ENCODE data around the gene PDLIM4. TPM values are rescaled to one million over a fixed set of nuclear protein-coding genes. Genes with fewer than 3 reads are reported as not detected.
A peak's percentile ranks its signal among the peaks of the same experiment; 100 is the strongest.

The PDLIM4 gene
- total RNA-seq, 2 donors from 2014 or later, result not detected

DNA sequence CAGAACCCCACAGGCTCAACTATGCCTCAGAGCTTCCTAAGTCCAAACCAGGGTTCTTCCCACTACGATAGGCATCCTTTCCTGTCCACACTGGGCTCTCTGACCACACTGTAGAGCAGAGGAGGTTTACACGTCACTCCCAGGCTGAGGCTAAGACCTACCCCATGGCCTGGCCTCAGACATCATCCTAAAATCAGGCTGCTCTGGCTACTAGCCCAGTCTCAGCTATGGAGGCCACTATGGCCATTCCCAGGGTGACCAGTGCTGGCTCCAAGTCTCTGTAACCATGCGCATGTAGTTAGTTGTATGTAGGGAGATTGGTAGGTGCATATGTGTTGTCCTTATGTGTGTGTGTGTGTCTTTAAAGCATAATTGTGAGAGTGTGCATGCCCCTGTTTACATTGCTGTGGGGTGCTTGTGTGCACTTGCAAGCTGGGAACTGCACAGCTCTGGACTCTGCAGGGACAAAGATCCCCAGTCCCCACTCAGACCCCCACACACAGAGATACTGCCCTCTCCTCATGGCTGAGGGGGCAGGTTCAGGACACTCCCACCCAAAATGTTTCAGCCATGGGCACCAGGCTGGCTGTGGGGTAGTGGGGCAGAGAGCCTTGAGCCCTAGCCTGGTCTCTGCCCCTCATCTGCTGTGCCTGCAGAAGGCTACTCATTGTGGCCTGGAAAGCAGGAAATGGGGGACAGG is 12.3 kb downstream of the PDLIM4 start:
- Mint-ChIP-seq H3K36me3 (ENCODE audit: low read depth) (no peaks in the 10 kb centered on the region), H3K4me3 (no peak overlapping the region), H3K4me1 (peaks cover 18% of the 10 kb centered on the region), H3K27me3 (peaks cover 21% of the 10 kb centered on the region), H3K27ac (no peak overlapping the region)
- DNase-seq (no peak), ATAC-seq (no peak)
- no peaks in the 10 kb centered on the region for H3K9me3 ChIP-seq (ENCODE audit: control insufficient read depth, low read length, poor library complexity, severe bottlenecking)

DNA sequence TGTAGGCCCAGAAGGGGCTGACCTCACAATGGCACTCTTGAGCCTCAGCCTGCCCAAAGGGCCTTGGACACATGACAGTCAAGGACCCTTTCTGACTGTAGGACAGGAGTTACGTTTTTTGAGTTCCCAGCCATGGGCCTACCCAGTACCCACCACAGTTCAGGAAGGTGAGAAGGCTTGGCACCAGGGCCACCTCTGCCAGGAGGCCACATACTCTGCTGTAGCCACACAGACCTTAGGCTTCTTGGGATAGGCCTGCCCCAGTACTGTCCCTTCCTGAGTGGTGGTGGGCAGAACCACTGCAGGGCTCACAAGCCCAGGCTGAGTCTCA is 12.8 kb downstream of the PDLIM4 start:
- H3K4me1 Mint-ChIP-seq, result peaks cover 20% of the 10 kb centered on the region
- peaks cover 26% of the 10 kb centered on the region for H3K27me3 Mint-ChIP-seq
- no peak overlapping the region for H3K4me3 Mint-ChIP-seq
- H3K27ac Mint-ChIP-seq, result no peak overlapping the region
- H3K36me3 Mint-ChIP-seq (ENCODE audit: low read depth), result no peaks in the 10 kb centered on the region
- ATAC-seq (no peak), DNase-seq (no peak)
- no peaks in the 10 kb centered on the region for H3K9me3 ChIP-seq (ENCODE audit: control insufficient read depth, low read length, poor library complexity, severe bottlenecking)

DNA sequence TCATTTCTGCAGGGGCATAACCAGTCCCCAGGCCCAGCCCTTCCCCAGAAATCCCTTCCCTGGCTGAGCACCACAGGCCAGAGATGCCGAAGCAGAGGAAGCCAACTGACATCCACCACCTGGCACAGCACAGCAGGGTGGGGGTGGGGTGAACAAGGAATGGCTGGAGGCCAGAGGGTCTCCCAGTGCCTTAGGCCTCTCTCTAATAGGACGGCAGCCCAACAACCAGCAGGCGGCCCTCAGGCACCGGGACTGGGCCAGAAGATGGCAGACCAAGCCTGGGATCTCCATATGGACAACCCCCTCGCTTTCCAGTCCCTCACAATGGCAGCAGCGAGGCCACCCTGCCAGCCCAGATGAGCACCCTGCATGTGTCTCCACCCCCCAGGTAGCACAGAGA is 13.2 kb downstream of the PDLIM4 start:
- no peak for ATAC-seq
- Mint-ChIP-seq H3K4me3 (no peak overlapping the region), H3K4me1 (peaks cover 20% of the 10 kb centered on the region), H3K36me3 (ENCODE audit: low read depth) (no peaks in the 10 kb centered on the region), H3K27ac (no peak overlapping the region), H3K27me3 (peaks cover 30% of the 10 kb centered on the region)
- no peaks in the 10 kb centered on the region for H3K9me3 ChIP-seq (ENCODE audit: control insufficient read depth, low read length, poor library complexity, severe bottlenecking)
- no peak for DNase-seq

DNA sequence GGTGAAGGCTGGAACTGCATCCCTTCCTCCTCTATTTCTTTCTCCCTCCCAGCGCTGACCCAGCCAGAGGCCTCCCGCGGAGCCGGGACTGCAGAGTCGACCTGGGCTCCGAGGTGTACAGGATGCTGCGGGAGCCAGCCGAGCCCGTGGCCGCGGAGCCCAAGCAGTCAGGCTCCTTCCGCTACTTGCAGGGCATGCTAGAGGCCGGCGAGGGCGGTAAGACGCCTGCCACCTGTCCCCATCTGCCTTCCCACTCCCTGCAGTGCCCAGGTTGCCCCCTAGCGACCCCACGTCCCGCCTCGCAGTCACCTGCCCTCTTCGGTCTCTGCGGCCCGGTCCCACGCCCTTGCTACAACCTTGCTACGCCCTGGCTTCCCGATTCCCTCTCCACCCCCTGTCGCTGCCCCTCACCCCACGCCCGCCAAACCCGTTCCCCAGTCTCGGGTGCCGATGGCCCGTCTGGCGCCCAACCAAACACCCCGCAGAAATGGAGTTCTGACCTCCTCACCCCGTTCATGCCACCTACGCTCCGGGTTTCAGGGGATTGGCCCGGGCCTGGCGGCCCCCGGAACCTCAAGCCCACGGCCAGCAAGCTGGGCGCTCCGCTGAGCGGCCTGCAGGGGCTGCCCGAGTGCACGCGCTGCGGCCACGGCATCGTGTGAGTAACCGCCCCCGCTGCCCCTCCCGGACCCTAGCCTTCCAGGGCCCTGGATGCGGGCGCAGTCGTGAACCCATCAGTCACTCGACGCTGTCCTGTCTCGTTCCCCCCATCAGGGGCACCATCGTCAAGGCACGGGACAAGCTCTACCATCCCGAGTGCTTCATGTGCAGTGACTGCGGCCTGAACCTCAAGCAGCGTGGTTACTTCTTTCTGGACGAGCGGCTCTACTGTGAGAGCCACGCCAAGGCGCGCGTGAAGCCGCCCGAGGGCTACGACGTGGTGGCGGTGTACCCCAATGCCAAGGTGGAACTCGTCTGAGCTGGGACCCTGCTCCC is 14.1 kb downstream of the PDLIM4 start:
- ATAC-seq (peak; percentile 14), DNase-seq (no peak)
- H3K27me3 Mint-ChIP-seq, result peaks cover 33% of the 10 kb centered on the region
- H3K9me3 ChIP-seq (ENCODE audit: control insufficient read depth, low read length, poor library complexity, severe bottlenecking), result no peaks in the 10 kb centered on the region
- peak overlapping the region; percentile 69 for H3K4me3 Mint-ChIP-seq
- peaks cover 20% of the 10 kb centered on the region for H3K4me1 Mint-ChIP-seq
- peak overlapping the region; percentile 32 for H3K27ac Mint-ChIP-seq
- no peaks in the 10 kb centered on the region for H3K36me3 Mint-ChIP-seq (ENCODE audit: low read depth)

DNA sequence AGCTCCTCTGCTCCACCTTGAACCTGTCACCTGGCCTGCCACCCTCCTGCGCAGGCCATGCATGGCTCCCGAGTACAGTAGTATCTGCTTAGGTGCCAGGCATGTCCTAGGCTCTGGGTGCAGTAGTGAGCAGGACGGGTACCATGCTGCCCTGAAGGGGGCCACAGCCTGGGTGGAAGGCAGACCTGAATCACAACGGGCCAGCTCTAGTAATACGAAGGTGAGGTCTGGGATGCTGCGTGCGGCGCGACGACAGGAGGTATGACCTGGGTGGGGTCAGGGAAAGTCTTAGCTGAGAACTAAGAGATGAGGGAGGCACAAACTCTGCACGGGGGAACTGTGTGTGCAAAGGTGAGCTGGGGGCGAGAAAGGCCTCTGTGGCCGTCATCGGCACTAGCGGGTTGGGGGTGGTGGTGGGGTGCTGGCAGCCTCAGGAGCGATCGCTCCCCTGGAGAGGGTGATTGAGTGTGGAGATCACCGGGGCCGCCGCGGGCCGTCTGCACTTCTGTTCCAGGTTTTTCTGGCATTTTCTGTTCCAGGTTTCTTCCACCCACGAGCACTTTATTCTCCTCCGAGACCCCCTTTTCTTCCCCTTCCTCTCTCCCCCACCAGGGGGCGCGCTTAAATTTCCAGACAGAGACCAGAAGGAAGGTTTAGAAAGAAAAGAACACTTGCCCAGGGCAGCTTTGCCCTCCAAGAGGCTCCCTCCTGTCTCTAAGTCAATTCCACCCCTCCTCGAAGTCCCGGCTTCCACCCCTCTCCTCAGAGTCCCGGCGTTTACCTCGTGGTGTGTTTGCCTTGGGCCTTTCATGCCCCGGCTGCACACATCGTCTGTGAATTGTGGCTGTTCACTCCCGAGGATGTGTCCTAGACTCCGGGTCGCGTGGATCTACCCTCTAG is 15.1 kb downstream of the PDLIM4 start:
- H3K36me3 Mint-ChIP-seq (ENCODE audit: low read depth), result no peaks in the 10 kb centered on the region
- H3K9me3 ChIP-seq (ENCODE audit: control insufficient read depth, low read length, poor library complexity, severe bottlenecking), result no peaks in the 10 kb centered on the region
- H3K4me3 Mint-ChIP-seq, result peak overlapping the region; percentile 69
- peaks cover 18% of the 10 kb centered on the region for H3K4me1 Mint-ChIP-seq
- ATAC-seq (peak; percentile 50), DNase-seq (peak; percentile 30 to 57 (median 38))
- peak overlapping the region; percentile 32 for H3K27ac Mint-ChIP-seq
- peaks cover 38% of the 10 kb centered on the region for H3K27me3 Mint-ChIP-seq

DNA sequence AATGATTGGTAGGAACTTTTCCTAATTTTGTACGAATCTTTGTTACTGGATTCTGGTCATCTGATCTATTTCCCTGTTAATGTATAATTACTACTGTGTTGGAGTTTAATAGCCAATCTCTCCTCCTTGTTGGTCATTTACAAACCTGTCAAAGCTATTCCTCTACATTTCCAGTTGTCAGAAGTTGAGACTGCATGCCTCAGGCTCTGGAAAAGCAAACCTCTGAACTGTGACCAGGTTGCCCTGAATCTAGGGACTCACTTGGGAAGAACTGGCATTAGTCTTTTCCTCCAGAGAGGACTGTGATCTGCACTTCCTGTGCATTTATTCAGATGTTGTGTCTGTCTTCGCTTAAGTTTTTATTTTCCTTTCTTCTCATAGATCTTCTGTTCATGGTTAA is 16.1 kb downstream of the PDLIM4 start:
- ATAC-seq, result no peak
- Mint-ChIP-seq H3K4me3 (no peak overlapping the region), H3K36me3 (ENCODE audit: low read depth) (no peaks in the 10 kb centered on the region), H3K27ac (no peak overlapping the region), H3K4me1 (peaks cover 15% of the 10 kb centered on the region), H3K27me3 (peaks cover 38% of the 10 kb centered on the region)
- H3K9me3 ChIP-seq (ENCODE audit: control insufficient read depth, low read length, poor library complexity, severe bottlenecking), result no peaks in the 10 kb centered on the region
- DNase-seq, result no peak

DNA sequence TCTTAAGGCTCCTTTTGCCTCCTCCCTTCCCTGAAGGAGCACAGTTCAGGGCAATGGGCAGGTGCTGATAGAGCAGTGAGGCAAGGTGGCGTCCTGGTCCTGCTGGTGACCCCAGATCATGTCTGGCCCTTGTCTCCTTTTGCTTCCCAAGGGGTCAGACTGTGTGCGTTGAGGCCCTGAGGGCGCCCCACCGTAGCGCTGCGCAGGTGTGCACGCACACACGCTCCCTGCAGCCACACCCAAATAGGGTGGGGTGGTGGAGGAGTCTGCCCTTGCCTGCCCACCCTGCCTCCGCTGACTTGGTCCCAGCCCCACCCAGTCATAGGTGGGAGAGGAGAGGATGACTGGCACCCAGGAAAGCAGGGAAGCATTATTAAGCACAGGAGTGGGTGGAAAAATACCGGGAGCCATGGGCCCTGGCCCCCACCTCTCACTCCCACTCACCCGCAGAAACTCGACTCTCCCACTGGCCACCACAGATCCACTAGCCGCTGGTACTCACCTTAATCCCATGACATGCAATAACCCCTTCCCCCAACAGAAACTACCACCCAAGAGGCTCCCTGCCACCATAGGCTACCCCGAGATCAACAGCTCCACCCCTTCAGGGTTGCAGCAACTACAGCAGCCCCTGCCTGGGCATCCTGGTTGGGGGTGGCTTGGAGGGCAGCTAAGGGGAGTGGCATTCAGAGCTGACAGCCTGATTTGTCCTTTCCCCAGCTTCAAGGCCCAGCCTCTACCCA is 16.7 kb downstream of the PDLIM4 start:
- no peaks in the 10 kb centered on the region for H3K9me3 ChIP-seq (ENCODE audit: control insufficient read depth, low read length, poor library complexity, severe bottlenecking)
- Mint-ChIP-seq H3K4me3 (peak overlapping the region; percentile 67), H3K4me1 (peaks cover 15% of the 10 kb centered on the region), H3K27ac (no peak overlapping the region), H3K36me3 (ENCODE audit: low read depth) (no peaks in the 10 kb centered on the region), H3K27me3 (peaks cover 42% of the 10 kb centered on the region)
- DNase-seq (no peak), ATAC-seq (no peak)

DNA sequence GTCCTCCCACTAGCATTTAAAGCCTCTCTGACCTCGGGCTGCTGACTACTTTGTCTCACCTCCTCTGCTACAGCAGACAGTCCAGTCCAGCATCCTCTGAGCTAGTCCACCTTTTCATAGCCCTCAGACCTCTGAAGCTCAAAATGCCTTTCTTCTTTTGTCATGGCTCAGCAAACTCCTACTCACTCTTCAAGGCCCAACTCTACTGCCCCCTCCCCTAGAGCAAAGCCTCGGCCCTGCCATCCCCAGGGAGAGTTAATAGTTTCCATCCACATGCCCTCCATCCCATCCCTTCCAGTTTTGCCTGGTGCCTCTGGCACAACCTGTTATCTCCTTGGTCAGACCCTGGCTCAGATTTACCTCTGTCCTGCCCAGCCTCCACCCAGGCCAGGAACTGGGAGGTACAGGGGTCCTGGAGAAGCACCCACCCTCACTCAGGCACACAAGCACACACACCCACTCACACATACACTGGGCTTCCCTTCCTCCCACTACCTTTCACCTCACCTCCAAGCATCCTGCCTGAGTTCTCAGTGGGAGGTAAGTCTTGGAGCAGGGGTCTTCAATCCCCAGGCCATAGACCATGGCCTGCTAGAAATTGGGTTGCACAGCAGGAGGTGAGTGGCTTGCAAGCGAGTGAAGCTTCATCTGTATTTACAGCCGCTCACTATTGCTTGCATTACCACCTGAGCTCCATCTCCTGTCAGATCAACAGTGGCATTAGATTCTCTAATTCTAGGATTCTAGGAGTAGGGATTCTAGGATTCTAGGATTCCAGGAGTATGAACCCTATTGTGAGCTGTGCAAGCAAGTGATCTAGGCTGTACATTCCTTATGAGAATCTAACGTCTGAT is 18.1 kb downstream of the PDLIM4 start:
- no peaks in the 10 kb centered on the region for H3K9me3 ChIP-seq (ENCODE audit: control insufficient read depth, low read length, poor library complexity, severe bottlenecking)
- Mint-ChIP-seq H3K27ac (peak overlapping the region; percentile 37), H3K4me1 (peaks cover 15% of the 10 kb centered on the region), H3K27me3 (peaks cover 47% of the 10 kb centered on the region), H3K4me3 (no peak overlapping the region), H3K36me3 (ENCODE audit: low read depth) (no peaks in the 10 kb centered on the region)
- ATAC-seq (no peak), DNase-seq (no peak)

DNA sequence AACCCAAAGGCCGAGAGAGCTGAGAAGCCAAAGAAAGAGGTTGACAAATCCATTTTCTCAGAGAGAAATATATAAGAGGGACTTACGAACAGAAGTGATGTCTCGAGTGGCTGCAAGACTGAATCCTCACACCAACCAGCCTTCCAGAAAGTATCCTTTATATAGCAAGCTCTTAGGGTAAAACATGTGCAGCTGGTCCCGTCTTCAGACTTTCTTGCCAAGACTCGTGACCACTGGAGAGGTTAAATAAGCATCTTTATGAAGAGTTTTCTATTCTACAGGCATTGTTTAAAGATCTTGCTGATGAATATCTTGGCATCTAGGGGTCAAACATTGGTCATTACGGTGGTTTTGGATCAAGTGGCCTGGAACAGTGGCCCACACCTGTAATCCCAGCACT is 19.8 kb downstream of the PDLIM4 start:
- H3K4me3 Mint-ChIP-seq, result no peak overlapping the region
- ATAC-seq, result no peak
- DNase-seq, result no peak

DNA sequence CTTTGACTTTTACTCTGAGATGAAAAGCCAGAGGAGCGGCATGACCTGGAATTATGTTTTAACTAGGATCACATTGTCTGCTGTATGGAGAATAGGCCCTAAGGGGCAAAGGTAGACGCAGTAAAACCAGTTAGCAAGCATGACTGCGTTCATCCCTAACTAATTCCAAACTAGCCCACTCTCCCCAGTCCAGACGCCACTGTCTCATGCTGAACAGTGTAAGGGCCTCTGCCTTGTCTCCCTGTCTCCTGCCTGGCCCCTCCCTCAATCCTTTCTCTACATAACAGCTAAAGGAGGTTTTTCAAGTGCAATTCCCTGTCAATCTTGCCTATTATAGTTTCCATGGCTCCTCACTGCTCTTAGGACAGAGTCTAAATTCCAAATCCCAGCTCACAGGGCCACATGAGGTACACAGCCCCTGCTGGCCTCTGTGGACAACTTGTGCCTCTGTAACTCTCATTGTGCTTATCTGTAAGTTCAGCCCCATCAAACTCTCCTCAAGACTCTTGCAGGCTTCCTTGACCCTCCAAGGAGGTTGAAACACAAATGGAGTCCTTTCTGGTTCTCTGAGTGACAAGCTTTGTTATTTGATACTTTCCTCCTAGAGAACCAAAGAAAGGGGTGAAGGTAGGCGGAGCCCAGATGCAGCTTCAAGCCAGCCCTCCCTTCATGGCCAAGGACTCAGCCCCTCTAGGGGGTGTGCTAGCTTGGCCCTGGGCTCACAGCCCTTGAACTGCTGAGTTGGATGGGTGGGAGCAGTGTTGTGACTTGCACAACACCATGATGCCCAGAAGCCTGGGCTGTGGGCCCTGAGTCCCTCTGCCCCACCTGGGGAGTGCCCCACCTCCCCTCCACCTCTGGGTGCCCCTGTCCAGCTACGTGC is 20.7 kb downstream of the PDLIM4 start:
- peaks cover 2% of the 10 kb centered on the region for H3K36me3 Mint-ChIP-seq (ENCODE audit: low read depth)
- H3K9me3 ChIP-seq (ENCODE audit: control insufficient read depth, low read length, poor library complexity, severe bottlenecking), result no peaks in the 10 kb centered on the region
- H3K4me3 Mint-ChIP-seq, result no peak overlapping the region
- H3K27ac Mint-ChIP-seq, result no peak overlapping the region
- ATAC-seq (no peak), DNase-seq (no peak)
- H3K27me3 Mint-ChIP-seq, result peaks cover 47% of the 10 kb centered on the region
- H3K4me1 Mint-ChIP-seq, result peaks cover 9% of the 10 kb centered on the region

More for the DNA sequence above, 19.8 kb downstream of the PDLIM4 start:
- H3K4me1 Mint-ChIP-seq, result peaks cover 14% of the 10 kb centered on the region
- no peak overlapping the region for H3K27ac Mint-ChIP-seq
- H3K27me3 Mint-ChIP-seq, result peaks cover 52% of the 10 kb centered on the region
- no peaks in the 10 kb centered on the region for H3K9me3 ChIP-seq (ENCODE audit: control insufficient read depth, low read length, poor library complexity, severe bottlenecking)
- peaks cover 2% of the 10 kb centered on the region for H3K36me3 Mint-ChIP-seq (ENCODE audit: low read depth)

DNA sequence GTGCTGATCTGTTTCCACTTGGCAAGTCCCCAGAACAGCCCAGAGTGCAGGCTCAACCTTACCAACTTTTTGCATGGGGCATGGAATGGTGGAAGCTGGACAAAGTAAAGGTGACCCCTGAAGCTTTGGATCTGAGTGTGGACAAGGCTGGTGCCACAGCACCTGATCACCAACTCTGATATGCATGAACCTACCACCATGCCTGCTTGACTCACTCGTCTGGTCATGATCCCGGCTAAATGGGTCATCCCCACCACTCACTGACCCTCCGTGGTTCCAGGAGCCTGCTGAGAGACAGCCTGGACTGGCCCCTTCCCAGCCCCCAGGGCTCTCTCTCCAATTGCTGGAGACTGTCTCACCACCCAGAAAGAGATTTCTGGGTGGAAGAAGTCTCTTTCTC is 22.3 kb downstream of the PDLIM4 start:
- Mint-ChIP-seq H3K27me3 (peaks cover 31% of the 10 kb centered on the region), H3K36me3 (ENCODE audit: low read depth) (peaks cover 2% of the 10 kb centered on the region), H3K27ac (no peak overlapping the region), H3K4me3 (no peak overlapping the region), H3K4me1 (peaks cover 3% of the 10 kb centered on the region)
- no peak for ATAC-seq
- H3K9me3 ChIP-seq (ENCODE audit: control insufficient read depth, low read length, poor library complexity, severe bottlenecking), result no peaks in the 10 kb centered on the region
- no peak for DNase-seq

Data from T-helper 17 cell (primary cell).